OCI-LY7 (cell line): ENCODE data around the gene TRMT44. TPM values are rescaled to one million over a fixed set of nuclear protein-coding genes. Genes with fewer than 3 reads are reported as not detected.

ENCODE experiments used
- BruUV-seq: library from RNA; stranded (reverse); fragments of 400-500 nt; replicated peaks from 2 replicates; lab custom pipeline; 2021; lab: Mats Ljungman, UMichigan
- CTCF ChIA-PET: fragments of 300-600 bp; sonication (Branson Sonifier 250); formaldehyde crosslinking; loops from one replicate; lab custom pipeline; 2022; ENCODE audit warnings: antibody characterized with exemption; ENCODE audit not compliant: unreplicated experiment; lab: Charles Lee
- POLR2A ChIA-PET: fragments of 300-600 bp; sonication (Branson Sonifier 250); formaldehyde crosslinking; loops from one replicate; lab custom pipeline; 2022; ENCODE audit warnings: antibody characterized with exemption; lab: Charles Lee
- DNase-seq: peaks from one replicate; pipeline ENCODE4 v3.0.0-alpha.2; 2015; ENCODE audit warnings: low spot score
- H2AFZ ChIP-seq: fragments of 200-600 bp; sonication (generic), shearing (Covaris generic); 2 replicates; pipeline ENCODE4 v1.6.1; 2014; ENCODE audit warnings: mild to moderate bottlenecking, antibody characterized with exemption, low read length, moderate library complexity
- H3K27ac ChIP-seq: fragments of 200-600 bp; sonication (generic); 2 replicates; pipeline ENCODE4 v1.5.1; 2014; ENCODE audit warnings: mixed run types, low read depth, mild to moderate bottlenecking, moderate library complexity, low read length, inconsistent platforms; ENCODE audit not compliant: poor library complexity, severe bottlenecking
- H3K36me3 ChIP-seq: fragments of 200-600 bp; sonication (generic); 2 replicates; pipeline ENCODE4 v1.6.1; 2014; ENCODE audit warnings: mild to moderate bottlenecking, antibody characterized with exemption, low read length, moderate library complexity, mixed read lengths; ENCODE audit not compliant: insufficient read depth
- H3K4me1 ChIP-seq: fragments of 200-600 bp; sonication (generic); 2 replicates; pipeline ENCODE4 v1.5.1; 2014; ENCODE audit warnings: mild to moderate bottlenecking, low read length; ENCODE audit not compliant: insufficient read depth, poor library complexity, severe bottlenecking
- H3K4me2 ChIP-seq: fragments of 200-600 bp; sonication (generic); 2 replicates; pipeline ENCODE4 v1.6.1; 2014; ENCODE audit warnings: mild to moderate bottlenecking, low read length
- H3K4me3 ChIP-seq: fragments of 200-600 bp; sonication (generic); 2 replicates; pipeline ENCODE4 v1.5.1; 2014; ENCODE audit warnings: mild to moderate bottlenecking, low read depth, low read length; ENCODE audit not compliant: poor library complexity, severe bottlenecking
- H3K79me2 ChIP-seq: fragments of 200-600 bp; sonication (generic); 2 replicates; pipeline ENCODE4 v1.6.1; 2016; ENCODE audit warnings: low read depth, mild to moderate bottlenecking, low read length, moderate library complexity, mixed read lengths; ENCODE audit not compliant: insufficient read depth
- H3K9me2 ChIP-seq: fragments of 200-600 bp; sonication (generic); 2 replicates; pipeline ENCODE4 v1.6.1; 2016; ENCODE audit warnings: mild to moderate bottlenecking, low read length, mixed read lengths; ENCODE audit not compliant: insufficient read depth
- H3K9me3 ChIP-seq: fragments of 200-600 bp; sonication (generic); 2 replicates; pipeline ENCODE4 v1.6.1; 2014; ENCODE audit warnings: mild to moderate bottlenecking, mixed run types, low read length, mixed read lengths
- H4K20me1 ChIP-seq: fragments of 200-600 bp; sonication (generic); 2 replicates; pipeline ENCODE4 v1.6.1; 2014; ENCODE audit warnings: mild to moderate bottlenecking, antibody characterized with exemption, low read length, moderate library complexity, mixed read lengths; ENCODE audit not compliant: insufficient read depth
- CTCF ChIP-seq: fragments of 200-600 bp; sonication (generic); conservative IDR thresholded peaks from 2 replicates; pipeline ENCODE4 v1.5.1; 2014; ENCODE audit warnings: mild to moderate bottlenecking, antibody characterized with exemption, low read length, moderate library complexity, mixed read lengths
- EZH2phosphoT487 ChIP-seq: fragments of 200-600 bp; sonication (generic); IDR thresholded peaks from 2 replicates; pipeline ENCODE4 v1.6.1; 2018; ENCODE audit warnings: low read depth, borderline replicate concordance, mild to moderate bottlenecking, mixed run types, antibody characterized with exemption, low read length, moderate library complexity, mixed read lengths
- intact Hi-C: fragments of 100-400 bp; cut with micrococcal nuclease; formaldehyde crosslinking; loops from one replicate; pipeline ENCODE4 v1.10.0; 2022; ENCODE audit not compliant: unreplicated experiment
- total RNA-seq, 2 experiments: library from RNA; depleted of rRNA in 1 of 2; stranded (reverse); fragments of >200 nt in 1 of 2; shearing (Covaris generic) in 1 of 2; gene quantifications; 2 replicates each; pipeline ENCODE4 v1.2.3, GENCODE V29; 2014 to 2022

Gene TRMT44
- total RNA-seq, 2 experiments from 2014 or later: 23.0 to 28.3 TPM

- H2AFZ ChIP-seq: no peak overlapping the region
- intact Hi-C loops: no loop called here
- ChIA-PET CTCF (no interaction called here), POLR2A (interaction anchor here (0.6 kb wide), 2 partner anchors 402 to 1785 kb away, joined by 3 to 4 read pairs; no protein-coding TSS in a partner anchor)
- H3K4me2 ChIP-seq: no peak overlapping the region
- H3K36me3 ChIP-seq: peaks cover 64% of the 10 kb centered on the region
- H3K4me3 ChIP-seq: no peak overlapping the region
- no TSS peak for BruUV-seq
- H3K4me1 ChIP-seq: no peaks in the 10 kb centered on the region
- TF ChIP-seq EZH2phosphoT487 (no peak), CTCF (no peak)
- H4K20me1 ChIP-seq: 0 out of 2 replicates have a peak, but pooled peaks cover 6% of the 10 kb centered on the region
- DNase-seq: no peak
- H3K9me3 ChIP-seq: no peaks in the 10 kb centered on the region
- H3K27ac ChIP-seq: no peak overlapping the region
- H3K9me2 ChIP-seq: no peaks in the 10 kb centered on the region
- no peaks in the 10 kb centered on the region for H3K79me2 ChIP-seq
Measured at GRCh38 chr4:8461616-8462015, 21.0 kb downstream of the TRMT44 start.

- no TSS peak for BruUV-seq
- intact Hi-C loops: no loop called here
- no peak for TF ChIP-seq CTCF
- H3K9me3 ChIP-seq: no peaks in the 10 kb centered on the region
- no peak overlapping the region for H3K27ac ChIP-seq
- POLR2A ChIA-PET: no interaction called here
- H4K20me1 ChIP-seq: 0 out of 2 replicates have a peak, but pooled peaks cover 6% of the 10 kb centered on the region
- H2AFZ ChIP-seq: no peak overlapping the region
- CTCF ChIA-PET: no interaction called here
- no peak for DNase-seq
- no peaks in the 10 kb centered on the region for H3K9me2 ChIP-seq
- H3K4me2 ChIP-seq: no peak overlapping the region
- no peak overlapping the region for H3K4me3 ChIP-seq
- H3K79me2 ChIP-seq: no peaks in the 10 kb centered on the region
- no peaks in the 10 kb centered on the region for H3K4me1 ChIP-seq
- H3K36me3 ChIP-seq: peaks cover 68% of the 10 kb centered on the region; the same call in 1 of the 2 replicates
Measured at GRCh38 chr4:8463811-8464210, 23.2 kb downstream of the TRMT44 start.

GRCh38 chr4:8464381-8464780, 23.8 kb downstream of the TRMT44 start:
- ChIA-PET POLR2A (no interaction called here), CTCF (no interaction called here)
- TF ChIP-seq EZH2phosphoT487 (no peak), CTCF (no peak)
- Histone ChIP-seq H3K36me3 (peaks cover 68% of the 10 kb centered on the region; the same call in 1 of the 2 replicates), H3K4me2 (no peak overlapping the region), H3K9me2 (no peaks in the 10 kb centered on the region), H3K27ac (no peak overlapping the region), H3K4me3 (no peak overlapping the region), H4K20me1 (0 out of 2 replicates have a peak, but pooled peaks cover 6% of the 10 kb centered on the region), H3K9me3 (no peaks in the 10 kb centered on the region), H3K4me1 (no peaks in the 10 kb centered on the region), H2AFZ (no peak overlapping the region), H3K79me2 (no peaks in the 10 kb centered on the region)
- intact Hi-C loops: no loop called here
- no TSS peak for BruUV-seq
- no peak for DNase-seq
